Keratinocyte (primary cell): Measurements from ENCODE around the gene CX3CR1.

ENCODE experiments used
- EZH2 ChIP-seq: IDR thresholded peaks from one replicate; pipeline ENCODE4 v1.6.1; 2012; ENCODE audit warnings: inconsistent platforms, mild to moderate bottlenecking, low read length, moderate library complexity
- TF ChIP-seq, protein P1 (sequence below), 3 experiments: IDR thresholded peaks in 1 of 3; conservative IDR thresholded peaks in 1 of 3; optimal IDR thresholded peaks in 1 of 3; 2 replicates in 2 of 3; 3 replicates in 1 of 3; pipeline versions ENCODE3 to v1.5.1; 2011; ENCODE audit warnings: low read length in 3 of 3, mild to moderate bottlenecking in 3 of 3, moderate library complexity in 2 of 3, control low read depth in 1 of 3, inconsistent platforms in 1 of 3; ENCODE audit not compliant: insufficient read depth in 2 of 3; ENCODE audit errors: extremely low read depth in 1 of 3

DNA sequence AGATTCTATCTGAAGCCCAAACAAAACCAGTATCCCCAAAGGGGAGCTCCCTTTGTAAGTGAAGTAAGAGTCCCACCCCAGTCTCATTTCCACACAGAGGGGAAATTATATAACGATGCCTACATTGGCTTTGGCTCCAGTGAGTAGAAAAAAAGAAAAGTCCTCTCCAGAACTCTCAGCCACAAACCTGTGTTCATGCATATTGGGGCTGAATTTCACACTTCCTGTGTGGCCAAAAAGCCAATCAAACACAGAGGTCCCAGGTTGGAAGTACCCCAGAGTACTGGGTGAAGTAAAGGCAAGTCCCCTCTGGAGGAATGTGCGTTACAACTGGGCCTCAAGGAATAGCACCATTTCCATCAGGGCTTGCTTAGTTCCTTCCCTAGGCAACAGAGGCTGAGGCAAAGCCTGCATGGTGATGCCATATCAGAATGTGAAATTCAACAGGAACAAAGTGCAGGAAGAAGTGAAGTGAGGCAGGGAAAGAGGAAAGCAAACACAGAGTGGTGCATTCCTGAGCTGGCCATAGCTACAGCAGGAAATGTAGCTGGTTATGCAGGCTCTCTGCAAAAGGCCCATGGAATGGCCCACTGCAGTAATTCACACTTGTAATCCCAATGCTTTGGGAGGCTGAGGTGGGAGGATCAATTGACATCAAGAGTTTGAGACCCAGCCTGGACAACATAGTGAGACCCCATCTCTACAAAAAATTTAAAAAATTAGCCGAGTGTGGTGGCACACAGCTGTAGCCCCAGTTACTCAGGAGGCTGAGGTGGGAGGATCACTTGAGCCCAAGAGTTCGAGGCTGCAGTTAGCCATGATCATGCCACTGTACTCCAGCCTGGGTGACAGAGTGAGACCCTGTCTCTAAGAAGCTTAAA is 16.6 kb upstream of the CX3CR1 start:
- TF ChIP-seq, protein P1, sequence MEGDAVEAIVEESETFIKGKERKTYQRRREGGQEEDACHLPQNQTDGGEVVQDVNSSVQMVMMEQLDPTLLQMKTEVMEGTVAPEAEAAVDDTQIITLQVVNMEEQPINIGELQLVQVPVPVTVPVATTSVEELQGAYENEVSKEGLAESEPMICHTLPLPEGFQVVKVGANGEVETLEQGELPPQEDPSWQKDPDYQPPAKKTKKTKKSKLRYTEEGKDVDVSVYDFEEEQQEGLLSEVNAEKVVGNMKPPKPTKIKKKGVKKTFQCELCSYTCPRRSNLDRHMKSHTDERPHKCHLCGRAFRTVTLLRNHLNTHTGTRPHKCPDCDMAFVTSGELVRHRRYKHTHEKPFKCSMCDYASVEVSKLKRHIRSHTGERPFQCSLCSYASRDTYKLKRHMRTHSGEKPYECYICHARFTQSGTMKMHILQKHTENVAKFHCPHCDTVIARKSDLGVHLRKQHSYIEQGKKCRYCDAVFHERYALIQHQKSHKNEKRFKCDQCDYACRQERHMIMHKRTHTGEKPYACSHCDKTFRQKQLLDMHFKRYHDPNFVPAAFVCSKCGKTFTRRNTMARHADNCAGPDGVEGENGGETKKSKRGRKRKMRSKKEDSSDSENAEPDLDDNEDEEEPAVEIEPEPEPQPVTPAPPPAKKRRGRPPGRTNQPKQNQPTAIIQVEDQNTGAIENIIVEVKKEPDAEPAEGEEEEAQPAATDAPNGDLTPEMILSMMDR (optimal IDR thresholded peaks at IDR 0.05 in 1 of 3, IDR thresholded peaks at IDR 0.05 in 1 of 3, conservative IDR thresholded peaks at IDR 0.05 in 1 of 3; ENCODE audit: extremely low read depth in 1 of 3, insufficient read depth in 2 of 3, low read length in 3 of 3), result no peak
- no peak for TF ChIP-seq EZH2
